Measurements from ENCODE around the gene ZSCAN16. TPM values are rescaled to one million over a fixed set of nuclear protein-coding genes. Genes with fewer than 3 reads are reported as not detected.
A peak's percentile ranks its signal among the peaks of the same experiment; 100 is the strongest.

The ZSCAN16 gene
- total and polyA plus RNA-seq, 10 of the 15 experiments (the other 5 are each of a cell fraction or from before 2014, with no cell fraction given): 4.6 to 13.8 (median 10.3) TPM

DNA sequence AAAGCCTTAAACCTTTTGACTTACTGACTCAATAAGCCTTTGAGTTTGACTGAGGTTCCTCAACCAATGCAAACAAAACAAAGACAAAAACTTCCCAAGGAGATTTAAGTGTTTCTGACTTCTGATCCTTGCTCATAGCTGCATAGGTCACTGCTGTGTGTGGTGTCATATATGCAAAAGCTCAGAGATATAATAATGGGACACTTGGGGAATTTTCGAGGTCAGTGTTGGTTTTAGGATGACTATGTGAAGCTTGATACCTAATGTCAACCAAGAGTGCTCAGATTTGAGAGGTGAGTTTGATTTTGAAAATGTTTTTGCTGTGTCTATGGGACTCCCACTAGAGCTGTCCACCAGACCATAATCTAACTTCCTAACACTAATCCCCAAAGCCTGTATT lies 43.5 kb downstream of the ZSCAN16 start:
- RAD21 ChIA-PET (ENCODE audit: unreplicated experiment): no interaction called here
- no TSS peak for BruUV-seq (replicated peaks)

More for the DNA sequence above, 43.5 kb downstream of the ZSCAN16 start:
- 9% methylated on average over 1 of the region's 1 CpG for WGBS (ENCODE audit: insufficient coverage, insufficient replicate concordance, low lambda C conversion rate, missing lambda C conversion rate)
- no peak overlapping the region for H3K4me2 ChIP-seq (ENCODE audit: control insufficient read depth, insufficient read depth)
- ChIA-PET CTCF (interaction anchor here (0.6 kb wide), 1 partner anchor 43 kb away, joined by 3 read pairs; no protein-coding TSS in a partner anchor), SMC1A (ENCODE audit: uncharacterized antibody, unreplicated experiment) (interaction anchor here (0.5 to 1.3 kb wide), 3 partner anchors 26 to 189 kb away, joined by 3 to 5 read pairs (median 3); no protein-coding TSS in a partner anchor), POLR2A (no interaction called here)
- H3K27ac ChIP-seq (ENCODE audit: control insufficient read depth, insufficient read depth): no peak overlapping the region
- no peaks in the 10 kb centered on the region for H3K27me3 ChIP-seq (replicated peaks in 1 of 2; ENCODE audit: control insufficient read depth in 2 of 2, insufficient read depth in 2 of 2, low read length in 1 of 2)
- DNase-seq (ENCODE audit: low read depth, low spot score) (no peak), ATAC-seq (peak; percentile 54), FAIRE-seq (no peak)
- no peak overlapping the region for H2AFZ ChIP-seq (ENCODE audit: control insufficient read depth, low read depth, low read length)
- no peaks in the 10 kb centered on the region for H3K4me1 ChIP-seq (ENCODE audit: control insufficient read depth, insufficient read depth, low read length)
- H4K20me1 ChIP-seq (ENCODE audit: control insufficient read depth, insufficient read depth): no peaks in the 10 kb centered on the region
- in situ Hi-C loops (cut with MboI) (no loop called here), intact Hi-C loops (cut with micrococcal nuclease; ENCODE audit: unreplicated experiment) (no loop called here)
- H3K79me2 ChIP-seq (ENCODE audit: control insufficient read depth, insufficient read depth, low read length): no peaks in the 10 kb centered on the region
- H3K36me3 ChIP-seq (ENCODE audit: control insufficient read depth in 2 of 2, insufficient read depth in 2 of 2, low read length in 1 of 2): no peaks in the 10 kb centered on the region
- H3K9me3 ChIP-seq (replicated peaks; ENCODE audit: control insufficient read depth, insufficient read depth, low read length): no peaks in the 10 kb centered on the region; the same call in 2 of the 3 replicates
- TF ChIP-seq POU2F2 (IDR thresholded peaks at IDR 0.05; ENCODE audit: borderline replicate concordance, low read depth, low read length): no peak
- no peak for TF ChIP-seq CREB1 (IDR thresholded peaks at IDR 0.05; ENCODE audit: low read depth)
- TF ChIP-seq MEF2A (IDR thresholded peaks at IDR 0.05; ENCODE audit: insufficient read depth, low read depth, low read length): no peak
- no peak for TF ChIP-seq TCF12 (IDR thresholded peaks at IDR 0.05; ENCODE audit: low read depth, low read length)
- TF ChIP-seq ZBTB40 (IDR thresholded peaks at IDR 0.05; ENCODE audit: borderline replicate concordance): no peak
- TF ChIP-seq, protein P1, sequence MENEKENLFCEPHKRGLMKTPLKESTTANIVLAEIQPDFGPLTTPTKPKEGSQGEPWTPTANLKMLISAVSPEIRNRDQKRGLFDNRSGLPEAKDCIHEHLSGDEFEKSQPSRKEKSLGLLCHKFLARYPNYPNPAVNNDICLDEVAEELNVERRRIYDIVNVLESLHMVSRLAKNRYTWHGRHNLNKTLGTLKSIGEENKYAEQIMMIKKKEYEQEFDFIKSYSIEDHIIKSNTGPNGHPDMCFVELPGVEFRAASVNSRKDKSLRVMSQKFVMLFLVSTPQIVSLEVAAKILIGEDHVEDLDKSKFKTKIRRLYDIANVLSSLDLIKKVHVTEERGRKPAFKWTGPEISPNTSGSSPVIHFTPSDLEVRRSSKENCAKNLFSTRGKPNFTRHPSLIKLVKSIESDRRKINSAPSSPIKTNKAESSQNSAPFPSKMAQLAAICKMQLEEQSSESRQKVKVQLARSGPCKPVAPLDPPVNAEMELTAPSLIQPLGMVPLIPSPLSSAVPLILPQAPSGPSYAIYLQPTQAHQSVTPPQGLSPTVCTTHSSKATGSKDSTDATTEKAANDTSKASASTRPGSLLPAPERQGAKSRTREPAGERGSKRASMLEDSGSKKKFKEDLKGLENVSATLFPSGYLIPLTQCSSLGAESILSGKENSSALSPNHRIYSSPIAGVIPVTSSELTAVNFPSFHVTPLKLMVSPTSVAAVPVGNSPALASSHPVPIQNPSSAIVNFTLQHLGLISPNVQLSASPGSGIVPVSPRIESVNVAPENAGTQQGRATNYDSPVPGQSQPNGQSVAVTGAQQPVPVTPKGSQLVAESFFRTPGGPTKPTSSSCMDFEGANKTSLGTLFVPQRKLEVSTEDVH (IDR thresholded peaks at IDR 0.05; ENCODE audit: low read depth, partially characterized antibody): no peak
- no peak for TF ChIP-seq MEF2B (IDR thresholded peaks at IDR 0.05; ENCODE audit: partially characterized antibody, poor library complexity, severe bottlenecking)
- no peak for TF ChIP-seq HCFC1 (IDR thresholded peaks at IDR 0.05; ENCODE audit: low read length)
- no peak for TF ChIP-seq YBX1 (IDR thresholded peaks at IDR 0.05)
- no peak overlapping the region for H3K4me3 ChIP-seq
- H3K9ac ChIP-seq (ENCODE audit: control insufficient read depth, insufficient read depth, low read length): no peak overlapping the region

Data from GM12878 (cell line).